ENCODE measurements around the gene COL23A1.
A peak's percentile ranks its signal among the peaks of the same experiment; 100 is the strongest.

COL23A1 gene

DNA sequence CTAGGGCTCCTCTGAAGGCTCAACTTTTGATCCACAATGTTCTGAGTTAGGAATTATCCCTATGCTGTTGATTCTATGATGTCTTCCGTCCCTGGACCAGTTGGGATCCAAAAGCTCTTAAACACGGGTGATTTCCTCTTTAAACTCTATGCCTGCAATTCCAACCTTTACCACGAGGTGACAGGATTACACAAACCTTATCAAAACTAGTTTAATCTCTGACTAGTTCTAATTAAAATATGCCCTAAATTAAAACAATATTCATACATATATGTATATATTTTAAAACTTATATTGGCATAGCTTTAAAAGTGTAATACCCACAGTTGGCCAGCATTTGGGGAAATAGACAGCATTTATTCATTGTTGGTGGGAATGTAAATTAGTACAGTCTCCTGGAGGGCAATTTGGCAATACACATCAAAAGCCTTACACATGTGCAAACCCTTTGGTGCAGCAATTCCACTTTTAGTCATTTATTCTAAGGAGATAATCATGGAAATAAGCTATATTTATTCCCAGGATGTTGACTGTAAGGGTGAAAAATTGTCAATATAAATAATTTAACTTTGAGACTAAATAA lies 306.0 kb downstream of the COL23A1 start:
- peaks cover 48% of the 10 kb centered on the region for H3K4me1 Mint-ChIP-seq
- H3K36me3 Mint-ChIP-seq (ENCODE audit: low read depth): no peaks in the 10 kb centered on the region
- DNase-seq: no peak
- H3K27me3 Mint-ChIP-seq (ENCODE audit: low read depth, poor library complexity): peaks cover 29% of the 10 kb centered on the region
- peak; percentile 85 for TF ChIP-seq CTCF (IDR thresholded peaks at IDR 0.05)
- no peak overlapping the region for H3K27ac Mint-ChIP-seq
- H3K4me3 Mint-ChIP-seq: no peak overlapping the region
- H3K9me3 Mint-ChIP-seq: peaks cover 10% of the 10 kb centered on the region

DNA sequence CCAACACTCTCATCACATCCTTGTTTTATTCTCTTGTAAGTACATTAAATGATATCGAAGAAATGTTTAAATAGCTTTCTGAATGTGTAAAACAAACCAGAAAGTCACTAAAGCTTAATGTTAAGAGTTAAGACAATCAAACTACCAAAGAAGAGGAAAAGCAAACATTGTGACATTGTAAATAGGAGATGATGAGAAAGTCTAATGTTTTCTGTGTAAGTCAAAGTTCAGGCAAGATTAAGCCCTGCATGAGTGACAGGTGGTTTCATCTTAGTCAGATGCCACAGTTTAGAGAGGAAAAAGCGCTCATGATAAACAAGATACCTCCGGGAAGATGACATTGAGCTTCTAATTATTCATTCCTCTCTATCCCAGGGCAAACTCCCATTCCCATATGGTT lies 306.7 kb downstream of the COL23A1 start:
- no peak for DNase-seq
- H3K27ac Mint-ChIP-seq: no peak overlapping the region
- H3K4me3 Mint-ChIP-seq: no peak overlapping the region
- peaks cover 10% of the 10 kb centered on the region for H3K9me3 Mint-ChIP-seq
- H3K4me1 Mint-ChIP-seq: peaks cover 41% of the 10 kb centered on the region
- peaks cover 35% of the 10 kb centered on the region for H3K27me3 Mint-ChIP-seq (ENCODE audit: low read depth, poor library complexity)
- no peak for TF ChIP-seq CTCF (IDR thresholded peaks at IDR 0.05)
- no peaks in the 10 kb centered on the region for H3K36me3 Mint-ChIP-seq (ENCODE audit: low read depth)

DNA sequence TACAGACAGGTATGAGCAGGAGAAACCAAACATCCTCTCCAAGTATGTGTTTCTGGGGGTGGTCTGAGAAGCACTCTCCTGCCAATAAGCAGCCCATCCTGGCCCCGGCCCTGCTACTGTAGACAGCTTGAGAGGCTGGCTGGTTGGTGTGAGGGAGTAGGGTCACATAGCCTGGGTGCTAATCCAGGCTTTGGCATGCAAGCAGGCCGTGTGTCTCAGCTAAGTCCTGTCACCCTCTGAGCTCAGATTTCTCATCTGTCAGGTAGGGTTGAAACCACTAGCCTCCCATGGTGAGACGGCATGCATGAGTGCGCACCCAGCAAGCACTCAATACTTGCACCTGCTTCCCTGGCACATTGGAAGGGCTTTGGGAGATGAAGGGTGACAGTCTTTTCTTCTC lies 307.8 kb downstream of the COL23A1 start:
- no peak for TF ChIP-seq CTCF (IDR thresholded peaks at IDR 0.05)
- peaks cover 29% of the 10 kb centered on the region for H3K27me3 Mint-ChIP-seq (ENCODE audit: low read depth, poor library complexity)
- no peak overlapping the region for H3K4me3 Mint-ChIP-seq
- H3K9me3 Mint-ChIP-seq: peaks cover 10% of the 10 kb centered on the region
- H3K27ac Mint-ChIP-seq: no peak overlapping the region
- H3K4me1 Mint-ChIP-seq: peaks cover 35% of the 10 kb centered on the region
- no peak for DNase-seq
- H3K36me3 Mint-ChIP-seq (ENCODE audit: low read depth): no peaks in the 10 kb centered on the region

- H3K27ac Mint-ChIP-seq: no peak overlapping the region
- H3K27me3 Mint-ChIP-seq (ENCODE audit: low read depth, poor library complexity): peaks cover 25% of the 10 kb centered on the region
- H3K4me3 Mint-ChIP-seq: no peak overlapping the region
- H3K9me3 Mint-ChIP-seq: peaks cover 13% of the 10 kb centered on the region
- no peaks in the 10 kb centered on the region for H3K36me3 Mint-ChIP-seq (ENCODE audit: low read depth)
- no peak for DNase-seq
- H3K4me1 Mint-ChIP-seq: peaks cover 30% of the 10 kb centered on the region
- no peak for TF ChIP-seq CTCF (IDR thresholded peaks at IDR 0.05)
Measured at GRCh38 chr5:178281331-178281730, 308.9 kb downstream of the COL23A1 start.

DNA sequence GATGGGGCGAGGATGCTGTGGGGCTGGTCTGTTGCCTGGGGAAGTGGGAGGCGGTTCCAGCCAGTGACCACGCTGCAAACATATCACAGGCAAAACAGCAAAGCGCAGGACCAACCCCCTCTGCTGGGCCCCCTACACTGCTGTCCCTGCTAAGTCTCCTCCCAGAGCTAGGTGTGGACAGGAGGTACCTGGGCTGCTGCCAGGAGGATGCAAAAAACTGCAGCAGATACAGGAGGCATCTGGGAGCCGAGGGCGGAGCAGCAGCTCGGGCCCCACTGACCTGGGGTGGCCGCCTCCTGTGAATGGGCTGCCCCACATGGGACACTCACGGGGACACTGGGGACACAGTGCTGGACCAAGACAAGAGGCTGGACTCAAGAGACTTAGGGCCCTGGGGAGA lies 309.6 kb downstream of the COL23A1 start:
- peaks cover 25% of the 10 kb centered on the region for H3K27me3 Mint-ChIP-seq (ENCODE audit: low read depth, poor library complexity)
- peaks cover 20% of the 10 kb centered on the region for H3K9me3 Mint-ChIP-seq
- no peak overlapping the region for H3K4me3 Mint-ChIP-seq
- peaks cover 6% of the 10 kb centered on the region for H3K36me3 Mint-ChIP-seq (ENCODE audit: low read depth)
- no peak for DNase-seq
- H3K27ac Mint-ChIP-seq: no peak overlapping the region
- no peak for TF ChIP-seq CTCF (IDR thresholded peaks at IDR 0.05)
- peaks cover 35% of the 10 kb centered on the region for H3K4me1 Mint-ChIP-seq

DNA sequence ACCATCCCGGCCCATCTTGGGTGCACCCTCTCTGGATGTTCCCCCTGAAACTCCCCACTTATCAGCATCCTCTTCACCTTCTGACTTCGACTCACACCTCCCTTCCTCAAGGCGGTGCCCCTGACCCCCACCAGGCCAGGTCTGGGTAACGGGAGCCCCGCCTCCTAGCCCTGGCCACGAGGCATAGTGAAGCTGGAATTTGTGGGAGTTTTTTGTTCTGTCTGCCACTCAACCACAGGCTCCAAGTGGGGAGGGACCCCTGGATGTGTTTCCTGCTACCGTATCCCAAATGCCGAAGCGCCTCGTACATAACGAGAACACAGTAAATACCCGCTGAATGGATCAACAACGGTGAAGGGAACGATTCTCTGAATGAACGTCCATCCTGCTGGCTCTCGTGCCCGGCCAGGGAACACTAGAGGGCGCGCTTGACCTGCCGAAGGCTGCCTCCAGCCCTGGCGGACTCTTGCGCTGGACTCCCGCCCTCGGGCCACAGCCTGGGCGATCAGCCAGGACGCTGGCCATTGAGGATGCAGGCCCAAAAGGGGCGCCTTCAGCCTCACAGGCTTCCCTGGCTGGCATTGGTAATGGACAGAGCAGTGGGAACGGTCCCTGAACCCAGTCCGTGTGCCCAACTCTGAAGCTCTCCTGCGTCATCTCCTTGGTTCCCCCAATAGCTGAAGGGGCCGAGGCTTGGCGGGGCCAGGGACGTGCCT lies 310.3 kb downstream of the COL23A1 start:
- DNase-seq: peak; percentile 96
- Mint-ChIP-seq H3K4me3 (no peak overlapping the region), H3K27me3 (ENCODE audit: low read depth, poor library complexity) (peaks cover 25% of the 10 kb centered on the region), H3K9me3 (peaks cover 22% of the 10 kb centered on the region), H3K36me3 (ENCODE audit: low read depth) (peaks cover 6% of the 10 kb centered on the region), H3K27ac (no peak overlapping the region), H3K4me1 (peaks cover 36% of the 10 kb centered on the region)
- TF ChIP-seq CTCF (IDR thresholded peaks at IDR 0.05): peak; percentile 95

Data from nephron progenitor cell (in vitro differentiated cells).